H1 (cell line): ENCODE measurements around the gene CRK. TPM values are rescaled to one million over a fixed set of nuclear protein-coding genes. Genes with fewer than 3 reads are reported as not detected.

Experiments used
- CTCF ChIA-PET: fragments of 300-600 bp; sonication (Branson Sonifier 250); formaldehyde crosslinking; loops from one replicate; lab custom pipeline; 2021; ENCODE audit not compliant: partially characterized antibody; lab: Charles Lee
- POLR2A ChIA-PET: fragments of 300-600 bp; sonication (Branson Sonifier 250); formaldehyde crosslinking; loops from one replicate; lab custom pipeline; 2021; ENCODE audit warnings: inconsistent platforms; ENCODE audit not compliant: partially characterized antibody; lab: Charles Lee
- DNase-seq, 2 experiments: peaks; one replicate each; pipeline versions ENCODE4 v3.0.0 to v3.0.0-alpha.2; 2010 to 2022; ENCODE audit warnings: low spot score in 2 of 2, low read depth in 1 of 2, mixed read lengths in 1 of 2
- FAIRE-seq: peaks from 2 replicates; lab custom pipeline; 2011; peaks lifted over from hg19 to GRCh38; lab: Jason Lieb, UNC
- H2AFZ ChIP-seq: 2 replicates; pipeline ENCODE4 v1.8.1; 2012; ENCODE audit warnings: low read length, inconsistent platforms
- H2AK5ac ChIP-seq: 2 replicates; pipeline ENCODE4 v1.6.1; 2013; ENCODE audit warnings: low read depth, low read length
- H2BK120ac ChIP-seq: replicated peaks from 2 replicates; pipeline ENCODE3; 2013; ENCODE audit warnings: low read depth, low read length, inconsistent platforms
- H2BK12ac ChIP-seq: 2 replicates; pipeline ENCODE4 v1.6.1; 2013; ENCODE audit warnings: low read depth, low read length
- H2BK15ac ChIP-seq: 2 replicates; pipeline ENCODE4 v1.6.1; 2013; ENCODE audit warnings: low read length
- H2BK20ac ChIP-seq: 2 replicates; pipeline ENCODE4 v1.6.1; 2013; ENCODE audit warnings: low read length
- H2BK5ac ChIP-seq: 2 replicates; pipeline ENCODE4 v1.6.1; 2013; ENCODE audit warnings: low read depth, low read length
- H3K14ac ChIP-seq: 2 replicates; pipeline ENCODE4 v1.6.1; 2013; ENCODE audit warnings: inconsistent platforms; ENCODE audit not compliant: insufficient read length
- H3K18ac ChIP-seq: 2 replicates; pipeline ENCODE4 v1.6.1; 2013; ENCODE audit warnings: low read length; ENCODE audit errors: extremely low read depth
- H3K23ac ChIP-seq: 2 replicates; pipeline ENCODE4 v1.6.1; 2013; ENCODE audit warnings: inconsistent platforms; ENCODE audit not compliant: insufficient read length
- H3K23me2 ChIP-seq: 2 replicates; pipeline ENCODE4 v1.6.1; 2013; ENCODE audit warnings: low read depth, low read length
- H3K27ac ChIP-seq: 2 replicates; pipeline ENCODE4 v1.6.1; 2011; ENCODE audit warnings: low read depth, low read length, inconsistent platforms
- H3K27me3 ChIP-seq, 4 experiments: replicated peaks in 1 of 4; 1 replicate in 1 of 4; 2 replicates in 3 of 4; pipeline versions ENCODE4 v1.6.1 to v1.8.1; 2011 to 2013; ENCODE audit warnings: low read length in 3 of 4, mild to moderate bottlenecking in 3 of 4, inconsistent platforms in 2 of 4, mixed read lengths in 2 of 4, moderate library complexity in 1 of 4; ENCODE audit not compliant: control insufficient read depth in 3 of 4, insufficient read depth in 3 of 4; ENCODE audit errors: extremely low read depth in 1 of 4
- H3K36me3 ChIP-seq, 4 experiments: 2 replicates each; pipeline versions ENCODE4 v1.6.1 to v1.8.1; 2011 to 2013; ENCODE audit warnings: mild to moderate bottlenecking in 4 of 4, low read length in 3 of 4, moderate library complexity in 2 of 4, control low read depth in 1 of 4, inconsistent platforms in 1 of 4; ENCODE audit not compliant: insufficient read depth in 4 of 4, control insufficient read depth in 2 of 4
- H3K4ac ChIP-seq: replicated peaks from 2 replicates; pipeline ENCODE3; 2013; ENCODE audit warnings: low read length, low read depth, mixed read lengths, inconsistent platforms; ENCODE audit not compliant: insufficient read length
- H3K4me1 ChIP-seq, 4 experiments: replicated peaks in 1 of 4; 1 replicate in 1 of 4; 2 replicates in 3 of 4; pipeline versions ENCODE4 v1.6.1 to v1.8.1; 2011 to 2013; ENCODE audit warnings: low read length in 3 of 4, inconsistent platforms in 2 of 4, mixed read lengths in 1 of 4; ENCODE audit not compliant: insufficient read depth in 4 of 4, control insufficient read depth in 3 of 4
- H3K4me2 ChIP-seq, 2 experiments: 2 replicates each; pipeline versions ENCODE4 v1.6.1 to v1.8.1; 2011 to 2013; ENCODE audit warnings: low read depth in 2 of 2, low read length in 2 of 2, control low read depth in 1 of 2, inconsistent platforms in 1 of 2, mild to moderate bottlenecking in 1 of 2; ENCODE audit not compliant: insufficient read depth in 1 of 2
- H3K4me3 ChIP-seq, 4 experiments: fragments of 200-600, 300-600 bp in 1 of 4; sonication (generic), shearing (Covaris generic), sonication (Bioruptor Twin) in 1 of 4; 2 replicates each; pipeline versions ENCODE4 v1.5.1 to v1.8.1; 2011 to 2016; ENCODE audit warnings: low read length in 4 of 4, low read depth in 3 of 4, control low read depth in 2 of 4, inconsistent platforms in 2 of 4, mild to moderate bottlenecking in 2 of 4, mixed read lengths in 1 of 4, moderate library complexity in 1 of 4; ENCODE audit not compliant: insufficient read depth in 2 of 4; ENCODE audit errors: extremely low read depth in 1 of 4
- H3K56ac ChIP-seq: replicated peaks from 2 replicates; pipeline ENCODE3; 2013; ENCODE audit warnings: low read depth, mild to moderate bottlenecking, mixed read lengths, low read length, inconsistent platforms; ENCODE audit not compliant: insufficient read length
- H3K79me1 ChIP-seq: 2 replicates; pipeline ENCODE4 v1.6.1; 2013; ENCODE audit warnings: low read depth, low read length, control low read depth
- H3K79me2 ChIP-seq, 2 experiments: 2 replicates each; pipeline versions ENCODE4 v1.6.1 to v1.8.1; 2012 to 2013; ENCODE audit warnings: low read length in 2 of 2, mild to moderate bottlenecking in 2 of 2, inconsistent platforms in 1 of 2; ENCODE audit not compliant: insufficient read depth in 2 of 2, control insufficient read depth in 1 of 2
- H3K9ac ChIP-seq, 4 experiments: replicated peaks in 1 of 4; 1 replicate in 1 of 4; 2 replicates in 3 of 4; pipeline versions ENCODE4 v1.6.1 to v1.8.1; 2011 to 2013; ENCODE audit warnings: low read depth in 3 of 4, low read length in 3 of 4, control low read depth in 2 of 4, mild to moderate bottlenecking in 2 of 4, moderate library complexity in 2 of 4, inconsistent platforms in 1 of 4; ENCODE audit errors: extremely low read depth in 1 of 4
- H3K9me3 ChIP-seq, 2 experiments: 2 replicates each; pipeline versions ENCODE4 v1.6.1 to v1.8.1; 2012 to 2013; ENCODE audit warnings: mild to moderate bottlenecking in 2 of 2, moderate library complexity in 2 of 2, control low read depth in 1 of 2, inconsistent platforms in 1 of 2, low read depth in 1 of 2, low read length in 1 of 2, mixed read lengths in 1 of 2; ENCODE audit not compliant: insufficient read depth in 2 of 2
- H4K20me1 ChIP-seq, 2 experiments: replicated peaks in 1 of 2; 2 replicates each; pipeline versions ENCODE3 to v1.8.1; 2011 to 2013; ENCODE audit warnings: inconsistent platforms in 2 of 2, low read length in 2 of 2, mild to moderate bottlenecking in 1 of 2; ENCODE audit not compliant: insufficient read depth in 2 of 2, control insufficient read depth in 1 of 2
- H4K5ac ChIP-seq: 2 replicates; pipeline ENCODE4 v1.6.1; 2013; ENCODE audit warnings: low read length, low read depth, mixed read lengths, inconsistent platforms; ENCODE audit not compliant: insufficient read length
- H4K8ac ChIP-seq: 2 replicates; pipeline ENCODE4 v1.8.0; 2013; ENCODE audit warnings: mild to moderate bottlenecking, moderate library complexity, low read length, inconsistent platforms; ENCODE audit not compliant: insufficient read depth; ENCODE audit errors: extremely low read depth
- H4K91ac ChIP-seq: replicated peaks from 2 replicates; pipeline ENCODE3; 2013; ENCODE audit warnings: low read length, mixed read lengths, inconsistent platforms; ENCODE audit not compliant: insufficient read length
- EP300 ChIP-seq, 2 experiments: IDR thresholded peaks; 1 replicate in 1 of 2; 2 replicates in 1 of 2; pipeline ENCODE4 v1.6.1; 2011 to 2012; ENCODE audit warnings: low read depth in 2 of 2, low read length in 2 of 2, mild to moderate bottlenecking in 2 of 2, borderline replicate concordance in 1 of 2, inconsistent platforms in 1 of 2, moderate library complexity in 1 of 2
- JUND ChIP-seq: IDR thresholded peaks from 2 replicates; pipeline ENCODE4 v1.6.1; 2011; ENCODE audit warnings: mild to moderate bottlenecking, improper control_type of control experiment, low read length
- PHF8 ChIP-seq: fragments of 200-600 bp; sonication (generic); conservative IDR thresholded peaks from 2 replicates; pipeline ENCODE4 v1.7.1; 2012; ENCODE audit warnings: low read depth, mild to moderate bottlenecking, inconsistent platforms, low read length, moderate library complexity
- POLR2A ChIP-seq, 2 experiments: IDR thresholded peaks; 1 replicate in 1 of 2; 2 replicates in 1 of 2; pipeline ENCODE4 v1.6.1; 2011; ENCODE audit warnings: low read depth in 2 of 2, low read length in 2 of 2, mild to moderate bottlenecking in 2 of 2; ENCODE audit errors: control extremely low read depth in 1 of 2
- RXRA ChIP-seq: IDR thresholded peaks from 2 replicates; pipeline ENCODE4 v1.6.1; 2011; ENCODE audit warnings: low read depth, mild to moderate bottlenecking, low read length, moderate library complexity; ENCODE audit not compliant: insufficient read depth
- SAP30 ChIP-seq: fragments of 300-600 bp; sonication (generic); IDR thresholded peaks from 2 replicates; pipeline ENCODE4 v1.7.1; 2012; ENCODE audit warnings: low read length, moderate library complexity, mild to moderate bottlenecking, inconsistent platforms; ENCODE audit not compliant: insufficient read depth, insufficient replicate concordance
- SP1 ChIP-seq: IDR thresholded peaks from 2 replicates; pipeline ENCODE4 v1.6.1; 2011; ENCODE audit warnings: low read depth, low read length
- TCF12 ChIP-seq: IDR thresholded peaks from 2 replicates; pipeline ENCODE4 v1.6.1; 2011; ENCODE audit warnings: low read depth, mild to moderate bottlenecking, low read length
- TEAD4 ChIP-seq: IDR thresholded peaks from 2 replicates; pipeline ENCODE4 v1.6.1; 2012; ENCODE audit warnings: low read depth, low read length, inconsistent platforms, mixed read lengths
- WGBS, 2 experiments: shearing (Covaris generic) in 1 of 2; methylation state at CpG; one replicate each; pipeline versions ENCODE4 v1.1.6 to v1.1.7; 2013 to 2015; ENCODE audit warnings: low lambda C conversion rate in 2 of 2, mixed read lengths in 2 of 2, inconsistent platforms in 1 of 2, low coverage in 1 of 2, missing lambda C conversion rate in 1 of 2; ENCODE audit not compliant: insufficient replicate concordance in 2 of 2, insufficient coverage in 1 of 2, insufficient read length in 1 of 2; ENCODE audit errors: extremely low coverage in 1 of 2, missing lambda C conversion rate in 1 of 2; 5-methylcytosine and 5-hydroxymethylcytosine counted together
- polyA plus RNA-seq, 7 experiments: library from polyadenylated mRNA; depleted of rRNA in 3 of 7; stranded (reverse) in 5 of 7; unstranded in 2 of 7; fragments of >200 nt in 5 of 7; fragments of 200-250 nt in 2 of 7; gene quantifications; 1 replicate in 5 of 7; 2 replicates in 1 of 7; 4 replicates in 1 of 7; pipeline versions ENCODE4 v1.2.1 to v1.2.3, GENCODE V29; 2011 to 2013; ENCODE audit warnings: missing spikeins in 2 of 7, mixed read lengths in 2 of 7
- total RNA-seq: library from RNA; stranded (reverse); fragmentation: NEBNext Ultra II Directional; extraction: Animal tissue kit (Norgen Biotek cat#: 25700); gene quantifications from 2 replicates; pipeline ENCODE4 v1.2.1, GENCODE V29; 2021
- TF ChIP-seq, protein P1 (sequence below): IDR thresholded peaks from 2 replicates; pipeline ENCODE4 v1.6.1; 2011; ENCODE audit warnings: low read depth, mild to moderate bottlenecking, low read length; ENCODE audit not compliant: insufficient read depth

Gene CRK
- total and polyA plus RNA-seq, 2 of the 8 experiments (the other 6 are each of a cell fraction or from before 2014, with no cell fraction given) = 32.8 to 57.1 TPM

DNA sequence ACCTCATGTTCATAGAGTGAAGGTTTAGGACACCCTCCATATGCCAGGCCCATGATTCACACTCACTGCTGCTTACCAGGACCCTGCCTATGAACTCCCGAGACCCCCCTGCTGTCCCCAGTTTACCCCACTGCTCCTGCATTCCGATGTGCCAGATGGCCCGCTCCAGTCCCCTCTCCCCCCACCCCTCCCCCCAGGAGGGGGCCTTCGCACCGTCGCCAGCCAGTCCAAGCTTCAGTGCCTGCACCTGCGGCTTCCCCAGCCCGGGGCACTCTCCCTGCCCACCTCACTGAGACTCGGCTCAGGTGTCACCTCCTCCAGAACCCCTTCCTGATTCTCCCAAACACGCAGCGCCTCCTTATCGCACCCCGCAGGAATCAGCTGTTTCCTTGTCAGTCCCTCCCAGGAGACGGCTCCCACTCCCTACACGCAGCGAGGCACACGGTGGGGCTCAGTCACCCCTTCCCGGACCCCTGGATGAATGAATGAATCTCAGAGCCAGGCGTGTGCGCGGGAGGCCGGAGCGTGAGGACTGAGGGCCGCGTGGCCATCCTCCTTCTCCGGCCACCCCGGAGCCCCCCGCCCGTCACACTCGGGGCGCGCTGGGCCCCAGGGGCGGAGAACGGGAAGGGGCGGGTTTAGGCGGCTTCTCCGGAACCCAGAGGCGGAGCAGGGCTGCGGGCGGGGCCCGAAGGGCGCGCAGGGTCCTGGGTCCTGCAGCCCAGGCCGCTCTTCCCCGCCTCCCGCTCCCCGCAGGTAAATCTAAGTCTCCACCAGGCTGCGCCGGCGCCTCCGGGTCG is 34.8 kb upstream of the CRK start:
- Histone ChIP-seq H3K4me2 (peak overlapping the region; percentile 64 to 92), H3K56ac (no peak overlapping the region), H3K9ac (peak overlapping the region; percentile 4 to 73 (median 29); a peak in 5 of 7 replicates), H4K5ac (peak overlapping the region; percentile 54), H3K23ac (no peak overlapping the region), H3K9me3 (no peaks in the 10 kb centered on the region), H2BK12ac (peak overlapping the region; percentile 92), H3K27ac (no peak overlapping the region; the same call in 1 of the 2 replicates), H2AFZ (no peak overlapping the region), H4K20me1 (peaks cover 2 to 7% of the 10 kb centered on the region in 2 experiments), H3K79me2 (no peaks in the 10 kb centered on the region), H4K91ac (peak overlapping the region; percentile 84), H2BK15ac (no peak overlapping the region), H3K18ac (peak overlapping the region; percentile 78), H3K4me1 (peaks cover 0 to 22% (median 11%) of the 10 kb centered on the region in 4 experiments; a peak in 6 of 7 replicates), H3K4ac (no peak overlapping the region), H4K8ac (peak overlapping the region; percentile 74; the same call in 1 of the 2 replicates), H2BK20ac (no peak overlapping the region), H3K14ac (no peak overlapping the region), H3K4me3 (peak overlapping the region; percentile 60 to 88 (median 72)), H3K23me2 (peaks cover 17% of the 10 kb centered on the region; the same call in 1 of the 2 replicates), H2AK5ac (0 out of 2 replicates have a peak overlapping the region, but pooled peaks have one; percentile 85), H3K79me1 (no peaks in the 10 kb centered on the region; the same call in 1 of the 2 replicates), H2BK5ac (peak overlapping the region; percentile 80), H3K36me3 (no peaks in the 10 kb centered on the region), H2BK120ac (peak overlapping the region; percentile 77), H3K27me3 (peaks cover 0 to 6% (median 0%) of the 10 kb centered on the region in 4 experiments; a peak in 2 of 7 replicates)
- FAIRE-seq (no peak), DNase-seq (peak in 1 of 2 experiments; percentile 78)
- POLR2A ChIA-PET = interaction anchor here (0.5 to 1.6 kb wide), 7 partner anchors 10 to 1129 kb away, joined by 3 to 7 read pairs (median 5); partner anchors contain the start of genes CRK and INPP5K
- CTCF ChIA-PET = interaction anchor here (0.5 to 3.7 kb wide), 3 partner anchors 20 to 42 kb away, joined by 3 to 18 read pairs (median 8); partner anchors contain the start of gene INPP5K
- 1% methylated on average over 40 of the region's 52 CpGs; no CpG with 5 or more reads in 1 of the 2 experiments for WGBS, 2 experiments
- TF ChIP-seq TCF12 (0 out of 2 replicates have a peak, but pooled peaks have one; percentile 63), EP300 (IDR thresholded peaks at IDR 0.05; ENCODE audit: borderline replicate concordance in 1 of 2, low read depth in 2 of 2, low read length in 2 of 2) (no peak), POLR2A (IDR thresholded peaks at IDR 0.05; ENCODE audit: control extremely low read depth in 1 of 2, low read depth in 2 of 2, low read length in 2 of 2) (no peak), SP1 (no peak), TEAD4 (0 out of 2 replicates have a peak, but pooled peaks have one; percentile 8), PHF8 (peak; percentile 32), RXRA (no peak), JUND (no peak), SAP30 (peak; percentile 86)
- TF ChIP-seq, protein P1, sequence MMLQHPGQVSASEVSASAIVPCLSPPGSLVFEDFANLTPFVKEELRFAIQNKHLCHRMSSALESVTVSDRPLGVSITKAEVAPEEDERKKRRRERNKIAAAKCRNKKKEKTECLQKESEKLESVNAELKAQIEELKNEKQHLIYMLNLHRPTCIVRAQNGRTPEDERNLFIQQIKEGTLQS = no peak
